Smooth muscle cell (in vitro differentiated cells): Measurements from ENCODE around the gene MYLK. TPM values are rescaled to one million over a fixed set of nuclear protein-coding genes. Genes with fewer than 3 reads are reported as not detected.

Source experiments
- DNase-seq: peaks from one replicate; lab custom pipeline; 2025; ENCODE audit not compliant: unreplicated experiment; lab: John Stamatoyannopoulos, UW
- H2AFZ ChIP-seq: fragments of 200-600 bp; sonication (generic); 2 replicates; pipeline ENCODE4 v1.6.0; 2016; ENCODE audit warnings: antibody characterized with exemption, low read depth, mild to moderate bottlenecking
- H3F3A ChIP-seq: fragments of 200-600 bp; sonication (generic); 2 replicates; pipeline ENCODE4 v1.6.0; 2017; ENCODE audit warnings: antibody characterized with exemption, low read depth
- H3K27ac ChIP-seq: fragments of 200-600 bp; sonication (generic); 2 replicates; pipeline ENCODE4 v1.5.1; 2016; ENCODE audit warnings: low read depth, mild to moderate bottlenecking
- H3K27me3 ChIP-seq: fragments of 200-600 bp; sonication (generic); 2 replicates; pipeline ENCODE4 v1.6.1; 2016; ENCODE audit warnings: low read depth, mild to moderate bottlenecking
- H3K36me3 ChIP-seq: fragments of 200-600 bp; sonication (generic); 2 replicates; pipeline ENCODE4 v1.5.1; 2016; ENCODE audit warnings: low read depth
- H3K4me1 ChIP-seq: fragments of 200-600 bp; sonication (generic); 2 replicates; pipeline ENCODE4 v1.5.1; 2016; ENCODE audit warnings: low read depth
- H3K4me2 ChIP-seq: fragments of 200-600 bp; sonication (generic); 2 replicates; pipeline ENCODE4 v1.6.0; 2016; ENCODE audit warnings: mild to moderate bottlenecking
- H3K4me3 ChIP-seq: fragments of 200-600 bp; sonication (generic); 2 replicates; pipeline ENCODE4 v1.5.1; 2016; ENCODE audit warnings: mild to moderate bottlenecking
- H3K79me2 ChIP-seq: fragments of 200-600 bp; sonication (generic); 2 replicates; pipeline ENCODE4 v1.6.0; 2016; ENCODE audit warnings: low read depth, mild to moderate bottlenecking
- H3K9ac ChIP-seq: fragments of 200-600 bp; sonication (generic); 2 replicates; pipeline ENCODE4 v1.6.0; 2016; ENCODE audit warnings: low read depth
- H3K9me3 ChIP-seq: fragments of 200-600 bp; sonication (generic); replicated peaks from 2 replicates; pipeline ENCODE4 v1.5.1; 2016; ENCODE audit warnings: low read depth
- H4K20me1 ChIP-seq: fragments of 200-600 bp; sonication (generic); 2 replicates; pipeline ENCODE4 v1.6.0; 2016; ENCODE audit warnings: low read depth
- WGBS: methylation state at CpG from one replicate; pipeline ENCODE4 v1.1.7; 2016; ENCODE audit warnings: low lambda C conversion rate; 5-methylcytosine and 5-hydroxymethylcytosine counted together
- polyA plus RNA-seq: library from polyadenylated mRNA; unstranded; fragments of >200 nt; fragmentation: Nextera tagmentation; extraction: Ambion mirVana; gene quantifications from 2 replicates; pipeline ENCODE4 v1.2.1, GENCODE V29; 2016
- total RNA-seq: library from RNA; depleted of rRNA; stranded (reverse); fragments of >200 nt; gene quantifications from 2 replicates; pipeline ENCODE4 v1.2.3, GENCODE V29; 2014
- TF ChIP-seq, protein P1 (sequence below): fragments of 200-600 bp; sonication (generic); IDR thresholded peaks from 2 replicates; pipeline ENCODE4 v1.5.1; 2017; ENCODE audit warnings: borderline replicate concordance, mild to moderate bottlenecking, antibody characterized with exemption; ENCODE audit not compliant: insufficient read depth, poor library complexity, severe bottlenecking

MYLK gene
- total and polyA plus RNA-seq, 2 experiments from 2014 or later: 13.6 to 25.5 TPM

DNA sequence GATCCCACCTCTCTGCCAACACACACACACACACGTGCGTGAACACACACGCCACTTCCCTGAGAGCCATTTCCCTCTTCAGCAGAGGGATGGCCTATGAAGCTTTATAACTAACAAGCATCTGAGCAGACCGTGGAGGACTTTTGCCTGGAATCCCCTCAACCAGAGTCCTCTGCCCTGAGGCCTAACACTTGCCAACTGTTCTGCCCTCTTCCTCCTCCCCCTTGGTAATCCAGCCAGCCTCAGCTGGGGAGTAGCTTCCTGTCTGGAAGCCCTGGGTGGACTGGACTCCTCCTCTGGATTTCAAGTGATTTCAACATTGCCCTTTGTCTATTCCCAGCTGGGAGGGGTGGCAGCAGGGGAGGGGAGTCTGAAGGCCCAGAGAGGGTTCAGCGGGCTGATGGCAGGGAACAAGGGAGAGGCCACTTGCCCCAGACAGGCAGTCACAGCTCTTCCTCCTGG lies 230.9 kb downstream of the MYLK start:
- Histone ChIP-seq H3F3A (peaks cover 5% of the 10 kb centered on the region), H3K36me3 (no peaks in the 10 kb centered on the region), H3K27ac (peak overlapping the region; percentile 71), H4K20me1 (no peaks in the 10 kb centered on the region), H2AFZ (peak overlapping the region; percentile 1), H3K9me3 (no peaks in the 10 kb centered on the region), H3K79me2 (no peaks in the 10 kb centered on the region), H3K27me3 (no peaks in the 10 kb centered on the region), H3K4me3 (no peak overlapping the region), H3K4me2 (peak overlapping the region; percentile 45), H3K4me1 (peaks cover 6% of the 10 kb centered on the region), H3K9ac (peak overlapping the region; percentile 10)
- no peak for DNase-seq
- WGBS: 59% methylated on average over 5 of the region's 5 CpGs
- TF ChIP-seq, protein P1, sequence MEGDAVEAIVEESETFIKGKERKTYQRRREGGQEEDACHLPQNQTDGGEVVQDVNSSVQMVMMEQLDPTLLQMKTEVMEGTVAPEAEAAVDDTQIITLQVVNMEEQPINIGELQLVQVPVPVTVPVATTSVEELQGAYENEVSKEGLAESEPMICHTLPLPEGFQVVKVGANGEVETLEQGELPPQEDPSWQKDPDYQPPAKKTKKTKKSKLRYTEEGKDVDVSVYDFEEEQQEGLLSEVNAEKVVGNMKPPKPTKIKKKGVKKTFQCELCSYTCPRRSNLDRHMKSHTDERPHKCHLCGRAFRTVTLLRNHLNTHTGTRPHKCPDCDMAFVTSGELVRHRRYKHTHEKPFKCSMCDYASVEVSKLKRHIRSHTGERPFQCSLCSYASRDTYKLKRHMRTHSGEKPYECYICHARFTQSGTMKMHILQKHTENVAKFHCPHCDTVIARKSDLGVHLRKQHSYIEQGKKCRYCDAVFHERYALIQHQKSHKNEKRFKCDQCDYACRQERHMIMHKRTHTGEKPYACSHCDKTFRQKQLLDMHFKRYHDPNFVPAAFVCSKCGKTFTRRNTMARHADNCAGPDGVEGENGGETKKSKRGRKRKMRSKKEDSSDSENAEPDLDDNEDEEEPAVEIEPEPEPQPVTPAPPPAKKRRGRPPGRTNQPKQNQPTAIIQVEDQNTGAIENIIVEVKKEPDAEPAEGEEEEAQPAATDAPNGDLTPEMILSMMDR: no peak

DNA sequence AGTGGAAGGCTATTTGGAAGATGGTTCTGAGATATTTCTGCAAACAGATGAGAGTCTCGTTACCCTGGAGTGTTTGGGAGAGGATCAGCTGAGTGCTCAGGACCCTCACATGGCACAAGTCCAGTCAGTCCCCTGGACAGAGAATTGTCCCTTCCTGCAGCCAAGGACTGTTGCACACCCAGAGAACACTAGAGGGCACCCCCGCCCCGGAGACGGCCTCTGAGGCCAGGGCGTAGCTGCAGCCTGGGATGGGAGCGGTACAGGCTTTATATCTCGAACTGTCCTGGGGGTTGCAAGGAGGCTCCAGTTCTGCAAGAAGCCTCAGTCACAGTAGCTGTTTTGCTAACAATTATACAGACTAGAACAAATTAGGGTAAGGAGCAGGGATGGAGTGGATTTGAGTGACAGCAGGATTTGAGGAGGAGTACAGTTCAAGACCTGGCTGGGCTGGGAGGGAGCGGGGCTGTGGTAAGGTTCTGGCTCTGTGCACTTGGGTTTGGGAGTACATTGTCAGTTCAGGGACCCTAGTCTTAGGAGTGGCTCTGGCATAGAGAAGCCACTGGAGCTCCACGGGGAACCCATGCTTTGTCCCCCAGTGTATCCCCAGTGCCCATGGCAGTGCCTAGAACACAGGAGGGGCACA lies 231.7 kb downstream of the MYLK start:
- Histone ChIP-seq H3K27ac (peak overlapping the region; percentile 71), H3K4me3 (no peak overlapping the region), H4K20me1 (no peaks in the 10 kb centered on the region), H3K4me1 (peaks cover 6% of the 10 kb centered on the region), H3K79me2 (no peaks in the 10 kb centered on the region), H3K9me3 (no peaks in the 10 kb centered on the region), H3K36me3 (no peaks in the 10 kb centered on the region), H3F3A (peaks cover 5% of the 10 kb centered on the region), H3K4me2 (peak overlapping the region; percentile 29), H3K9ac (no peak overlapping the region), H2AFZ (no peak overlapping the region), H3K27me3 (no peaks in the 10 kb centered on the region)
- peak; percentile 45 for DNase-seq
- 26% methylated on average over 9 of the region's 9 CpGs for WGBS
- TF ChIP-seq, protein P1: peak; percentile 90

DNA sequence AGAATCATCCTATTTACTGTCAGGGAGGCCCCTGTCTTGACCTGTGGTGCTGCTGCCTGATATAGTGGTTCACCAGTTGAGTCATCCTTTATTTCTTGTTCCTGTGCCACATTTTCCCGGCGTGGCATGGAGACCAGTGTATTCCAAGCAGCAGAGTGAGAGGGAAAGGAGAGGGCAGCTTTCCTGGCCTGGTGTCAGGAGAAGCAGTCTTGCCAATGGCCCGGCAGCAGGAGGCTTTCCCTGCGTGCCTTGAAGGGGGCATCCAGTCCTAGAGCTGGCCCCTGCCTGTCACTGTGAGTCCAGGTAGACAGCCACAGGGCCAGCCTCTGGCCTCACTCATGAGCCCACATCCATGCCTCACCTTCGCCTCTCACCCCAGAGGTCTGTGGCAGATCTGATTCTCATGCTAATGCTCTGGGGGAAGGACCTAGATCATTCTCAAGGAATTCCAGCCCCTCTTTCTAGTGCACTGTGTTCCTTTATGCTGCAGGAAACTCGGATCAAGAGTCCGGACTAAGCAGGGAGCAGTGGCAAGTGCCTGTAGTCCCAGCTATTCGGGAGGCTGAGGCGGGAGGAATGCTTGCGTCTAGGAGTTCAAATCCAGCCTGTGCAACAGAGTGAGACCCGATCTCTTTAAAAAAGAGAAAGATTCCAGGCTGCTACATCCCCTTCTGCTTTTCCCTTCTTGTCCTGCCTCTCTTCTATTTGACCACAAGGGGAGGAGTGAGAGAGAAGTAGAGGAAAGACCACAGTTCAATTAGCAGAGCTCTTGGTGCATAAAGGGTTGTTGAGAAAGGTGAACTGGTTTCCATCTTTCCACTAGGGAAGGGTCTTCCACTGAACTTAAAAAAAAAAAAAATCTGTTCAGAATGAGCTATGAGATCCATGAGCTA lies 232.4 kb downstream of the MYLK start:
- WGBS: 86% methylated on average over 11 of the region's 11 CpGs
- H3F3A ChIP-seq: peaks cover 5% of the 10 kb centered on the region
- no peaks in the 10 kb centered on the region for H4K20me1 ChIP-seq
- no peak overlapping the region for H3K4me2 ChIP-seq
- no peak overlapping the region for H2AFZ ChIP-seq
- no peak overlapping the region for H3K4me3 ChIP-seq
- peaks cover 6% of the 10 kb centered on the region for H3K4me1 ChIP-seq
- TF ChIP-seq, protein P1: no peak
- no peaks in the 10 kb centered on the region for H3K9me3 ChIP-seq
- no peaks in the 10 kb centered on the region for H3K27me3 ChIP-seq
- H3K36me3 ChIP-seq: no peaks in the 10 kb centered on the region
- DNase-seq: no peak
- no peak overlapping the region for H3K9ac ChIP-seq
- H3K27ac ChIP-seq: no peak overlapping the region
- H3K79me2 ChIP-seq: no peaks in the 10 kb centered on the region
